Activated effector memory CD4-positive, alpha-beta T cell treated with Interleukin-2 at 50 U/mL for 16 hours (primary cell): ENCODE results near the gene CANT1.

Experiments used
- DNase-seq: peaks from one replicate; pipeline ENCODE4 v3.0.0-alpha.2; 2020

Gene CANT1

GRCh38 chr17:79009397-79010303, at the start of gene CANT1:
TSS of gene CANT1 (minus strand) at chr17:79009764. CDS start at chr17:78997622, 12,142 bp downstream.
- peak; percentile 80 for DNase-seq

- DNase-seq = no peak
Observed at GRCh38 chr17:79057737-79058385, 48.3 kb upstream of the CANT1 start.

DNA sequence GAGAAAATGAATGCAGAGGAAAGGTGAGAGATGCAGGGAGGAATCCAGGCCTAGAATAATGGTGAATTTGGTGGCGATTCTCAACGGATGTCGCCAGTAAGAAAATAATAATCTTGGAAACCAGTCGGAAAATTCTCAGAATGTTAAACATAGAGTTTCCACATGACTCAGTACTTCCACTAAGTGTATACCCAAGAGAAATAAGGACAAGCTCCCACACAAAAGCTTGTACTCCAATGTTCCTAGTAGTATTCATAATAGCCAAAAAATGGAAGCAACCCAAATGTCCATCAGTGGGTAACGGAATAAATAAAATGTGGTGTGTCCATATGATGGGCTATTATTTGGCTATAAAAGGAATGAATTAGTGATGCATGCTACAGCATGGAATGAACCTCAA, 45.6 kb upstream of the CANT1 start:
- DNase-seq = no peak

DNA sequence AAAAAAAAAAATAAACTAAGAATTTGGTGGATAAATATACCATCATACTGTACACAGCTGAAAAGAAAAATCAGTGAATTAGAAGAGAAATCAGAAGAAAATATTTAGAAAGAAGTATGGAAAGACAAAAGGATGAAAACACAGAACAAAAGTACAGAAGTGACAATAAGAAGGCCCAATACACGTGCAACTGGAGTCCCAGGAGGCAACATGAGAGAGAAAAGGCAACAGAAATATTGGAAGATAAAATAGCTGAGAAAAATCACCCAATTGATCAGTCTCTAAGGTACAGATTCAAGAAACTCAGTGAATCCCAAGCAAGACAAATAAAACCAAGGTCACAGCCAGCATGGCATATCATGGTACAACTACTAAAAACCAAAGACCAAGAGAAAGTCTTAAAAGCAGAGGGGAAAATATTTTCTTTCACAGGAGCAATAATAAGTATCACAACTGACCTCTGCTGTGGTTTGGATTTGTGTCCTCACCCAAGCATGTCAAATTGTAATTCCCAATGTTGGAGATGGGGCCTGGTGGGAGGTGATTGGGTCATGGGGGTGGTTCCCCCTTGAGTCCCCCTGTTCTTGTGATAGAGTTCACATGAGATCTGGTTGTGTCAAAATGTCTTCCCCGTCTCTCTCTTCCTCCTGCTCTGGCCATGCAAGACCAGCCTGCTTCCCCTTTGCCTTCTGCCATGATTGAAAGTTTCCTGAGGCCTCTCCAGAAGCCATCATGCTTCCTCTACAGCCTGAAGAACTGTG, 44.8 kb upstream of the CANT1 start:
- no peak for DNase-seq

GRCh38 chr17:79053251-79053925, 43.8 kb upstream of the CANT1 start:
- DNase-seq = no peak

DNA sequence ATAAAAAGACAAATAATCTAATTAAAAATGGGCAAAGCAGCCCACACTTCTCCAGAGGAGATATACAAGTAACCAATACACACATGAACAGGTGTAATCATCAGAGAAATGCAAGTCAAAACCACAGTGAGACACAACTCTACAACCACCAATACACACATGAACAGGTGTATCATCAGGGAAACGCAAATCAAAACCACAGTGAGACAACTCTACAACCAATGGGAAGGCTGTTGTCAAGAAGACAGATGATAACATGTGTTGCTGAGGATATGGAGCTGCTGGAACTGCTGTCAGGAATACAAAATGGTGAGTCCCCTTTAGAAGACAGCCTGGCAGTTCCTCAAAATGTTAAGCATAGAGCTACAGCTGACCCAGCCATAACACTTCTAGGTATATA, 42.6 kb upstream of the CANT1 start:
- DNase-seq = no peak

DNA sequence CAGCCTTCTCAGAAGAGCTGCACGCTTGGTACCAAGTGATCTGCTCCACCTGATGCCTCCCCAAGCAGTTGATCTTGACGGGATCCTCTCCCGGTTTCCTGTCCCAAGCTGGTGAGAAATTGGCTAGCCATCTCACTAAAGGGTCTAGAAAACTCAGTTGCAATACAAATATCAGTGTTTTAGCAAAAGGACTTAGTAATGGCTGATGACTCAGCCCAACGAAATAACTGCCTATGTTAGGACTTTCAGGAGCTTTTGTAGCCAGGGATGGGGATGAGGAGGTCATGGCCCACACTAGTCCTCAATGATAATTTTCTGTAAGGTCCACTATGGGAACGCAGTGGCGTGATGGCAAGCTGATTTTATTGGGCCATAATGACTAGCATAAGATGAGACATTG, 41.7 kb upstream of the CANT1 start:
- DNase-seq = no peak

DNA sequence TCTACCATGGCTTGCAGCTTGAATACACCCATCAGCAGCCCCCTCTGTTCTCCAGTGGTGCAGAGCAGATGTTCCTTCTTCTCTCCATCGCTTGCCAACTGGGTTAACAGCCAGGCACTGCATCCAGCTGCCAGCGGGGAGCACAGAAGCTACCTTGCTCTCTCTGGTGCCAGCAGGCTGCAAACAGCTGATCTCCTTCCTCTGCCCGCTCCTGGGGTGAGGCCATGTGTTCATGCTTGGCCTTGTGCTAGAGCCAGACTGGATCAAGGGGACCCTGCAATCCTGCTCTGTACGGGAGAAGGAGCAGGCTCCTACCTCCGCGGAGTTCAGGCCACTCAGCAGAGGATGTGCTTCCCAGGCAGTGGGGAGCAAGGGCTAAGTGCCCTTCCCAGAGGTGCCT, 41.0 kb upstream of the CANT1 start:
- no peak for DNase-seq

GRCh38 chr17:79049821-79050220, 40.3 kb upstream of the CANT1 start:
- DNase-seq = no peak

DNA sequence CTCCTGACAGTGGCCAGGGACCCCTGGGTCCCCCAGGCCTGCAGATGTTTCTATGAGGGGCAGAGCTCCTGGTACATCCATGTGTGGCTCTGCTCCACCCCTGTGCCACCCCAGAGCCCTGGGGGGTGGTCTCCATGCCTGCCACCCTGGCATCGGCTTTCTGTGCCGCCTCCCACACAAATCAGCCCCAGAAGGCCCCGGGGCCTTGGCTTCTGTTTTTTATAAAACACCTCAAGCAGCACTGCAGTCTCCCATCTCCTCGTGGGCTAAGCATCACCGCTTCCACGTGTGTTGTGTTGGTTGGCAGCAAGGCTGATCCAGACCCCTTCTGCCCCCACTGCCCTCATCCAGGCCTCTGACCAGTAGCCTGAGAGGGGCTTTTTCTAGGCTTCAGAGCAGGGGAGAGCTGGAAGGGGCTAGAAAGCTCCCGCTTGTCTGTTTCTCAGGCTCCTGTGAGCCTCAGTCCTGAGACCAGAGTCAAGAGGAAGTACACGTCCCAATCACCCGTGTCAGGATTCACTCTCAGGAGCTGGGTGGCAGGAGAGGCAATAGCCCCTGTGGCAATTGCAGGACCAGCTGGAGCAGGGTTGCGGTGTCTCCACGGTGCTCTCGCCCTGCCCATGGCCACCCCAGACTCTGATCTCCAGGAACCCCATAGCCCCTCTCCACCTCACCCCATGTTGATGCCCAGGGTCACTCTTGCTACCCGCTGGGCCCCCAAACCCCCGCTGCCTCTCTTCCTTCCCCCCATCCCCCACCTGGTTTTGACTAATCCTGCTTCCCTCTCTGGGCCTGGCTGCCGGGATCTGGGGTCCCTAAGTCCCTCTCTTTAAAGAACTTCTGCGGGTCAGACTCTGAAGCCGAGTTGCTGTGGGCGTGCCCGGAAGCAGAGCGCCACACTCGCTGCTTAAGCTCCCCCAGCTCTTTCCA, 39.5 kb upstream of the CANT1 start:
- no peak for DNase-seq

GRCh38 chr17:79047923-79048825, 38.6 kb upstream of the CANT1 start:
- DNase-seq = no peak

DNA sequence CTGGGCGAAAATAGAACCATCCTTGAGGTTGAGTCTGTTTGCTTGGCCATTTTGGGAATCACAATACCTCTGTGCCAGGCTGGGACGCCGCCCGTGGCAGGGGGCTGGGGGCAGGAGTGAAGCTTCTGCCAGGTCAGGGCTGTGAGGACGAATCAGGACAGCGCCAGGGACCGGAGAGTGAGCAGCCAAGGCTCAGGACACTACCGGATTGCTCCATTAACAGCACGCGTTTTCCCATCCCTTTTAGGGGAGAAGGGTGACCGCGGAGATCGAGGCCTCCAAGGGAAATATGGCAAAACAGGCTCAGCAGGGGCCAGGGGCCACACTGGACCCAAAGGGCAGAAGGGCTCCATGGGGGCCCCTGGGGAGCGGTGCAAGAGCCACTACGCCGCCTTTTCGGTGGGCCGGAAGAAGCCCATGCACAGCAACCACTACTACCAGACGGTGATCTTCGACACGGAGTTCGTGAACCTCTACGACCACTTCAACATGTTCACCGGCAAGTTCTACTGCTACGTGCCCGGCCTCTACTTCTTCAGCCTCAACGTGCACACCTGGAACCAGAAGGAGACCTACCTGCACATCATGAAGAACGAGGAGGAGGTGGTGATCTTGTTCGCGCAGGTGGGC, 37.8 kb upstream of the CANT1 start:
- no peak for DNase-seq

- DNase-seq = no peak
Observed at GRCh38 chr17:79046916-79047280, 37.3 kb upstream of the CANT1 start.

GRCh38 chr17:79046197-79046915, 36.8 kb upstream of the CANT1 start:
- no peak for DNase-seq

- peak; percentile 43 for DNase-seq
Observed at GRCh38 chr17:79045842-79046196, 36.3 kb upstream of the CANT1 start.

GRCh38 chr17:79045001-79045729, 35.6 kb upstream of the CANT1 start:
- DNase-seq = no peak

DNA sequence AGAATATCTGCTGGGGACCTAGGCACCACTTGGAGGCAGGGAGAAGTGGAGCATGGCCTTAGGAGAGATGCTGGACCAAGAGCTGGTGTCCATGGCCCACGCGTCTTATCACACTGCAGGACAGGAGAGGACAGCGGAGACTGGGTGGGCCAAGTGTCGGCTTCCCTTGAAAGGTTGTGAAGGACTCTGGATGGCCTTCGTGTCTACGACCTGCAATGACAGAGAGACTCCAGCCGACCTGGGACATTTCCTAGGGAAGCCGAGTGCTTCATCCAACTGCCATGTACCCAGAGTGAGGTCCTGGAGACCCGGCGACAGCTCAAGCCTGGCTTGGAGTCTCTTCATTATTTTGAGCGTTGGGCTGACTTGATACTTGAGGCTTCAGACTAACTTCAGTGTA, 34.9 kb upstream of the CANT1 start:
- DNase-seq = no peak

GRCh38 chr17:79043931-79044320, 34.4 kb upstream of the CANT1 start:
- no peak for DNase-seq
